ENCODE measurements around the gene NRG2.

Gene NRG2

GRCh38 chr5:139925650-139926640 lies 117.2 kb downstream of the NRG2 start:
- ATAC-seq (peak; percentile 93), DNase-seq (ENCODE audit: low spot score in 2 of 2) (peak in 1 of 2 donors; percentile 60)
- Mint-ChIP-seq H3K27ac (peak overlapping the region; percentile 88), H3K36me3 (no peaks in the 10 kb centered on the region), H3K4me1 (peaks cover 28% of the 10 kb centered on the region), H3K4me3 (peak overlapping the region; percentile 43), H3K9me3 (no peaks in the 10 kb centered on the region)

- Mint-ChIP-seq H3K4me3 (no peak overlapping the region), H3K27ac (no peak overlapping the region), H3K36me3 (no peaks in the 10 kb centered on the region), H3K9me3 (no peaks in the 10 kb centered on the region), H3K4me1 (peaks cover 28% of the 10 kb centered on the region)
- ATAC-seq (no peak), DNase-seq (ENCODE audit: low spot score in 2 of 2) (no peak)
Observed at GRCh38 chr5:139925216-139925562, 117.9 kb downstream of the NRG2 start.

GRCh38 chr5:139924294-139925215 lies 118.5 kb downstream of the NRG2 start:
- DNase-seq (ENCODE audit: low spot score in 2 of 2) (no peak), ATAC-seq (no peak)
- H3K4me3 Mint-ChIP-seq = no peak overlapping the region
- no peaks in the 10 kb centered on the region for H3K36me3 Mint-ChIP-seq
- H3K27ac Mint-ChIP-seq = no peak overlapping the region
- H3K9me3 Mint-ChIP-seq = no peaks in the 10 kb centered on the region
- H3K4me1 Mint-ChIP-seq = peaks cover 28% of the 10 kb centered on the region

- no peaks in the 10 kb centered on the region for H3K36me3 Mint-ChIP-seq
- H3K27ac Mint-ChIP-seq = no peak overlapping the region
- DNase-seq (ENCODE audit: low spot score in 2 of 2) (no peak), ATAC-seq (no peak)
- H3K9me3 Mint-ChIP-seq = no peaks in the 10 kb centered on the region
- H3K4me3 Mint-ChIP-seq = no peak overlapping the region
- H3K4me1 Mint-ChIP-seq = no peaks in the 10 kb centered on the region
Observed at GRCh38 chr5:139919308-139919707, 123.8 kb downstream of the NRG2 start.

GRCh38 chr5:139915834-139916233 lies 127.3 kb downstream of the NRG2 start:
- H3K36me3 Mint-ChIP-seq = no peaks in the 10 kb centered on the region
- DNase-seq (ENCODE audit: low spot score in 2 of 2) (peak in 1 of 2 donors; percentile 20), ATAC-seq (no peak)
- no peak overlapping the region for H3K4me3 Mint-ChIP-seq
- no peak overlapping the region for H3K27ac Mint-ChIP-seq
- H3K4me1 Mint-ChIP-seq = no peaks in the 10 kb centered on the region
- no peaks in the 10 kb centered on the region for H3K9me3 Mint-ChIP-seq

GRCh38 chr5:139915266-139915665 lies 127.8 kb downstream of the NRG2 start:
- ATAC-seq = no peak
- peak in 1 of 2 donors; percentile 7 for DNase-seq (ENCODE audit: low spot score in 2 of 2)
- no peak overlapping the region for H3K4me3 Mint-ChIP-seq
- no peaks in the 10 kb centered on the region for H3K9me3 Mint-ChIP-seq
- H3K36me3 Mint-ChIP-seq = no peaks in the 10 kb centered on the region
- no peaks in the 10 kb centered on the region for H3K4me1 Mint-ChIP-seq
- no peak overlapping the region for H3K27ac Mint-ChIP-seq

GRCh38 chr5:139914218-139914807 lies 128.8 kb downstream of the NRG2 start:
- peak in 1 of 2 donors; percentile 33 for DNase-seq (ENCODE audit: low spot score in 2 of 2)
- Mint-ChIP-seq H3K4me1 (no peaks in the 10 kb centered on the region), H3K4me3 (no peak overlapping the region), H3K27ac (no peak overlapping the region), H3K36me3 (no peaks in the 10 kb centered on the region), H3K9me3 (no peaks in the 10 kb centered on the region)
- ATAC-seq = peak; percentile 34

- no peaks in the 10 kb centered on the region for H3K36me3 Mint-ChIP-seq
- H3K4me1 Mint-ChIP-seq = no peaks in the 10 kb centered on the region
- ATAC-seq (no peak), DNase-seq (ENCODE audit: low spot score in 2 of 2) (peak in 1 of 2 donors; percentile 32)
- H3K4me3 Mint-ChIP-seq = no peak overlapping the region
- H3K27ac Mint-ChIP-seq = no peak overlapping the region
- no peaks in the 10 kb centered on the region for H3K9me3 Mint-ChIP-seq
Observed at GRCh38 chr5:139912804-139913203, 130.3 kb downstream of the NRG2 start.

- H3K27ac Mint-ChIP-seq = no peak overlapping the region
- DNase-seq (ENCODE audit: low spot score in 2 of 2) (no peak), ATAC-seq (no peak)
- H3K4me1 Mint-ChIP-seq = no peaks in the 10 kb centered on the region
- no peaks in the 10 kb centered on the region for H3K36me3 Mint-ChIP-seq
- no peak overlapping the region for H3K4me3 Mint-ChIP-seq
- no peaks in the 10 kb centered on the region for H3K9me3 Mint-ChIP-seq
Observed at GRCh38 chr5:139912158-139912557, 130.9 kb downstream of the NRG2 start.

- Mint-ChIP-seq H3K9me3 (no peaks in the 10 kb centered on the region), H3K36me3 (no peaks in the 10 kb centered on the region), H3K27ac (no peak overlapping the region), H3K4me1 (no peaks in the 10 kb centered on the region), H3K4me3 (no peak overlapping the region)
- ATAC-seq = no peak
- no peak for DNase-seq (ENCODE audit: low spot score in 2 of 2)
Observed at GRCh38 chr5:139911425-139912120, 131.5 kb downstream of the NRG2 start.

- no peak for ATAC-seq
- H3K27ac Mint-ChIP-seq = no peak overlapping the region
- no peaks in the 10 kb centered on the region for H3K4me1 Mint-ChIP-seq
- H3K4me3 Mint-ChIP-seq = no peak overlapping the region
- DNase-seq (ENCODE audit: low spot score in 2 of 2) = no peak
- H3K9me3 Mint-ChIP-seq = no peaks in the 10 kb centered on the region
- H3K36me3 Mint-ChIP-seq = no peaks in the 10 kb centered on the region
Observed at GRCh38 chr5:139910901-139911300, 132.2 kb downstream of the NRG2 start.

GRCh38 chr5:139910036-139910435 lies 133.1 kb downstream of the NRG2 start:
- no peaks in the 10 kb centered on the region for H3K4me1 Mint-ChIP-seq
- DNase-seq (ENCODE audit: low spot score in 2 of 2) (no peak), ATAC-seq (no peak)
- H3K27ac Mint-ChIP-seq = no peak overlapping the region
- no peaks in the 10 kb centered on the region for H3K9me3 Mint-ChIP-seq
- no peaks in the 10 kb centered on the region for H3K36me3 Mint-ChIP-seq
- no peak overlapping the region for H3K4me3 Mint-ChIP-seq

- Mint-ChIP-seq H3K27ac (no peak overlapping the region), H3K9me3 (no peaks in the 10 kb centered on the region)
Observed at GRCh38 chr5:139908749-139909148, 134.3 kb downstream of the NRG2 start.

GRCh38 chr5:139906661-139907060 lies 136.4 kb downstream of the NRG2 start:
- Mint-ChIP-seq H3K4me3 (no peak overlapping the region), H3K4me1 (peaks cover 6% of the 10 kb centered on the region), H3K27ac (no peak overlapping the region), H3K36me3 (no peaks in the 10 kb centered on the region), H3K9me3 (no peaks in the 10 kb centered on the region)
- ATAC-seq = no peak
- no peak for DNase-seq (ENCODE audit: low spot score in 2 of 2)

More at GRCh38 chr5:139908749-139909148, 134.3 kb downstream of the NRG2 start:
- DNase-seq (ENCODE audit: low spot score in 2 of 2) = no peak
- Mint-ChIP-seq H3K36me3 (no peaks in the 10 kb centered on the region), H3K4me3 (no peak overlapping the region), H3K4me1 (no peaks in the 10 kb centered on the region)
- no peak for ATAC-seq
